OCI-LY3 (cell line): ENCODE measurements around the gene TOGARAM1.

Experiments
- CTCF ChIP-seq: fragments of 200-600, 300-600 bp; sonication (generic); IDR thresholded peaks from 2 replicates; pipeline ENCODE4 v1.5.1; 2014; ENCODE audit warnings: antibody characterized with exemption, low read length, low read depth
- EZH2phosphoT487 ChIP-seq: fragments of 200-600 bp; shearing (Covaris generic); IDR thresholded peaks from 2 replicates; pipeline ENCODE4 v1.6.1; 2018; ENCODE audit warnings: antibody characterized with exemption, mixed run types, low read depth

- no peak for TF ChIP-seq CTCF
- TF ChIP-seq EZH2phosphoT487 = no peak
Observed at GRCh38 chr14:45083617-45083975, 121.6 kb downstream of the TOGARAM1 start.
